ENCODE measurements around the gene BRWD1. TPM values are rescaled to one million over a fixed set of nuclear protein-coding genes. Genes with fewer than 3 reads are reported as not detected.

BRWD1 gene
- polyA plus RNA-seq, 3 donors from 2014 or later: 28.3 to 73.3 (median 34.1) TPM

GRCh38 chr21:39300587-39300986, 12.8 kb downstream of the BRWD1 start:
- peaks cover 21 to 40% (median 28%) of the 10 kb centered on the region in 3 donors for H3K36me3 Mint-ChIP-seq
- H3K9me3 Mint-ChIP-seq: peaks cover 0 to 4% (median 4%) of the 10 kb centered on the region in 6 donors

DNA sequence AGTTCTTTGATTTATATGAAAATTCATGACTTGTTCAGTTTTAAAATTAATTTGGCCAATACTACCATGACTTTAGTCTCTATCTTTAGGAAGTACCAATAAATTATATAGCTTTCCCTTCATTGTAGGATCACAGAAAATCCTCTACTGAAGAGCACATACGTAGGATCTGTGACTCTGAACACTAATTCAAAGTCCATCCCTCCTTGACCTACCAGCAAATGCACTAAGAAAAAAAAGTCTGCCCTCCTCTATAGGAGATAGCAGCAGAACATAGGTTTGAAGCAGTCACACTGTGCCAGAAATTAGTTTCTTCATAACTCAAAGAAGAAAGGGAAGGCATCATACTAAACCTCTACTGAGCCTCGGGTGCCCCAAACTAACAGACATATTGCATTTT, 16.5 kb downstream of the BRWD1 start:
- Mint-ChIP-seq H3K36me3 (peaks cover 27 to 67% (median 38%) of the 10 kb centered on the region in 3 donors), H3K27ac (no peak overlapping the region), H3K4me3 (no peak overlapping the region), H3K9me3 (peaks cover 0 to 4% (median 4%) of the 10 kb centered on the region in 6 donors), H3K4me1 (peaks cover 20 to 73% of the 10 kb centered on the region in 2 donors), H3K27me3 (ENCODE audit: low read depth in 3 of 3) (no peaks in the 10 kb centered on the region)
- no peak for DNase-seq

More at GRCh38 chr21:39300587-39300986, 12.8 kb downstream of the BRWD1 start:
- Mint-ChIP-seq H3K4me3 (no peak overlapping the region), H3K27me3 (ENCODE audit: low read depth in 3 of 3) (peaks cover 0 to 2% (median 0%) of the 10 kb centered on the region in 3 donors), H3K27ac (peak overlapping the region in 2 of 6 donors; percentile 23 to 56), H3K4me1 (peaks cover 24 to 71% of the 10 kb centered on the region in 2 donors)
- DNase-seq: no peak

DNA sequence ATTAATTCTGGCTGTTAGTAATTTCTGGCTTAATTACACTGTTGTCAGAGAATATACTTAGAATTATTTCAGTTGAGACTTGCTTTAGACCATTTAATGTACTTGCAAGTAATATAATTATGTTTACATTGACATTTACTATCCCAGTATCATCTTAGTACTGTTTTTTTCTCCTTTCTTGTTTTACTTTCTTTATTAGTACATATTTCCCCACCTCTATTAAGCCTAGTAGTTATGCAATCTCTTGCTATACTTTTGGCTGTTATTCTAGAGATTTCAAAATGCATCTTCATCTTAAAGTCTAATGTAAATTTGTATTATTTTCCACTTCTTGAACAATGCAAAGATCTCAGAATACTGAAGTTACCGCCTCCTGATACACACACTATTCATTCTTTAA, 24.4 kb downstream of the BRWD1 start:
- no peak for DNase-seq
- peaks cover 6 to 36% of the 10 kb centered on the region in 2 donors for H3K4me1 Mint-ChIP-seq
- H3K27ac Mint-ChIP-seq: peak overlapping the region in 2 of 6 donors; percentile 11 to 29
- H3K36me3 Mint-ChIP-seq: peaks cover 30 to 64% (median 40%) of the 10 kb centered on the region in 3 donors
- H3K9me3 Mint-ChIP-seq: no peaks in the 10 kb centered on the region
- H3K4me3 Mint-ChIP-seq: no peak overlapping the region
- no peaks in the 10 kb centered on the region for H3K27me3 Mint-ChIP-seq (ENCODE audit: low read depth in 3 of 3)

GRCh38 chr21:39282911-39283310, 30.5 kb downstream of the BRWD1 start:
- no peaks in the 10 kb centered on the region for H3K27me3 Mint-ChIP-seq (ENCODE audit: low read depth in 3 of 3)
- no peak for DNase-seq
- H3K36me3 Mint-ChIP-seq: peaks cover 0 to 20% (median 11%) of the 10 kb centered on the region in 3 donors
- no peak overlapping the region for H3K27ac Mint-ChIP-seq
- H3K9me3 Mint-ChIP-seq: no peaks in the 10 kb centered on the region
- H3K4me1 Mint-ChIP-seq: peaks cover 5 to 25% of the 10 kb centered on the region in 2 donors
- H3K4me3 Mint-ChIP-seq: no peak overlapping the region

- H3K4me1 Mint-ChIP-seq: peaks cover 5 to 19% of the 10 kb centered on the region in 2 donors
- peak overlapping the region in 2 of 6 donors; percentile 30 to 49 for H3K27ac Mint-ChIP-seq
- H3K4me3 Mint-ChIP-seq: no peak overlapping the region
- no peaks in the 10 kb centered on the region for H3K9me3 Mint-ChIP-seq
- DNase-seq: no peak
- H3K27me3 Mint-ChIP-seq (ENCODE audit: low read depth in 3 of 3): no peaks in the 10 kb centered on the region
- peaks cover 0 to 11% (median 6%) of the 10 kb centered on the region in 3 donors for H3K36me3 Mint-ChIP-seq
Observed at GRCh38 chr21:39281853-39282252, 31.6 kb downstream of the BRWD1 start.

DNA sequence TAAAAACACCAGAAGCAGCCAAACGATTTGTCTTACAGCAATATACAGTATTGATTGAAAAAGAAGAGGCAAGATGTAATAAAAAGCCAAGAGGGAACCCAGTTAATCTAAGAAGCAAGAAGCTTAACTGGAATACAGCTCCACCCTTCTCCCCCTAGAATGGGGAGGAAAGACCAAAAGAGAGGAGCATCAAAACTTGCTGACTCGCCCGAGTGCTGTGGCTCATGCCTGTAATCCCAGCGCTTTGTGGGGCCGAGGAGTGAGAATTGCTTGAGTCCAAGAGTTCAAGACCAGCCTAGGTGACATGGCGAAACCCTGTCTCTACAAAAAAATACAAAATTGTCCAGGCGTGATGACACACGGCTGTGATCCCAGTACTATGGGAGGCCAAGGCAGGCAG, 32.2 kb downstream of the BRWD1 start:
- Mint-ChIP-seq H3K36me3 (peaks cover under 1 to 11% (median 6%) of the 10 kb centered on the region in 3 donors), H3K27me3 (ENCODE audit: low read depth in 3 of 3) (no peaks in the 10 kb centered on the region), H3K27ac (no peak overlapping the region), H3K4me1 (peaks cover 5 to 19% of the 10 kb centered on the region in 2 donors), H3K4me3 (no peak overlapping the region), H3K9me3 (no peaks in the 10 kb centered on the region)
- DNase-seq: no peak

DNA sequence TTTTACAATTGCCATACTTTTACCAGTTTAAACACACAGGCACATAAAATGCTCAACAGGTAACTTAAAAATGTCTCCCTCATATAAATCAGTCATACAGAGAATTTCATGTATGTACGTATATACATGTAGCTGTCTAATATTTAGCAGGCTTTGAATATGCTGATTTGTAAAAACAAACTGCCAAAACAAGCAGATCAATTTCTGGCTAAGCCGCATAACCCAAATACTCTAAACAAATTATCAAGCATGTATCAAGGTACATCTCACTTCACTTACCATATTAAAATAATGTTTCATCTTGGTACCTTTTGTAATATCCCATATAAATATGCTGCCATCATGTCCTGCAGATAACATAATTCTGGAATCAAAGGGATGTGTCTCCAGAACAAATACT, 43.8 kb downstream of the BRWD1 start:
- no peak for DNase-seq
- Mint-ChIP-seq H3K4me3 (no peak overlapping the region), H3K9me3 (no peaks in the 10 kb centered on the region), H3K27me3 (ENCODE audit: low read depth in 3 of 3) (peaks cover 0 to 1% (median 0%) of the 10 kb centered on the region in 3 donors), H3K4me1 (peaks cover 0 to 8% of the 10 kb centered on the region in 2 donors), H3K27ac (no peak overlapping the region), H3K36me3 (peaks cover 13 to 38% (median 17%) of the 10 kb centered on the region in 3 donors)

DNA sequence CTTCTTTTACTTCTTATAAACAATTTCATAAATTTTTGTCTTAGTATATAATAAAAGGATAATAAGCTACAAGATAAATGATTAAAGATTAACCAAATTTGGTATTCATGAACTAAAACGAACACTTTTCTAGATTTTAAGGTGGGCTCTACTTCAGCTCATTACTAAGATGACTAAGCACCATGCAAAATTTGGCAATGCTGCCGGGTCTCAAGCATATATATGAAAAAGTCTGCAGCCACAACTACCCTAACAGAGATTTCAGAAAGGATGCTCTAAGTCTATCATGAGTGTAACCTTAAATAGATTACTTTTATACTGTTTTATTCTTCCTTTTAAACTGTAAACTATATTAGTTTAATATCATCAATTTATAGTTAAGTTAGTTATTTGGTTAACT, 47.8 kb downstream of the BRWD1 start:
- H3K27me3 Mint-ChIP-seq (ENCODE audit: low read depth in 3 of 3): peaks cover 0 to 2% (median 0%) of the 10 kb centered on the region in 3 donors
- H3K4me1 Mint-ChIP-seq: peaks cover 0 to 13% of the 10 kb centered on the region in 2 donors
- no peak for DNase-seq
- H3K27ac Mint-ChIP-seq: no peak overlapping the region
- H3K36me3 Mint-ChIP-seq: peaks cover 22 to 47% (median 24%) of the 10 kb centered on the region in 3 donors
- H3K9me3 Mint-ChIP-seq: no peaks in the 10 kb centered on the region
- no peak overlapping the region for H3K4me3 Mint-ChIP-seq

DNA sequence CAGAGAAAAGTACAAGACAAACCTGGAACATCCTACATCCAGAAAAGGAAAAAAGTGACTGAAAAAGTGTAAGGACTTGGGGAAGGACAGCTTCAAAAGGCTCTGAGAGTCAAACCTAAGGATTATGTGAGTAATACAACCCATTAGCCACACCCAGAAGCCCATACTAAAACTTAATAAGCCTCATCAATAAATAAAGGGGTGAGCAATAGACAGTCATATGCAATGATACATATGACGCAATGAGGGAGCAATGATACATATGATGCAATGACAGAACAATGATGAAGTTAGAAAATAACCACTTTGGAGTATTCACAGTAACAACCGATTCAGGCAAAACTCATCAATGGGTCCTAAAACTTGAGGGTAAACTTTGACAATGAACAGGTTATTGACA, 50.1 kb downstream of the BRWD1 start:
- no peak for DNase-seq
- no peaks in the 10 kb centered on the region for H3K9me3 Mint-ChIP-seq
- peaks cover 0 to 26% of the 10 kb centered on the region in 2 donors for H3K4me1 Mint-ChIP-seq
- peaks cover 20 to 39% (median 21%) of the 10 kb centered on the region in 3 donors for H3K36me3 Mint-ChIP-seq
- H3K27me3 Mint-ChIP-seq (ENCODE audit: low read depth in 3 of 3): peaks cover 0 to 3% (median 0%) of the 10 kb centered on the region in 3 donors
- H3K27ac Mint-ChIP-seq: no peak overlapping the region
- no peak overlapping the region for H3K4me3 Mint-ChIP-seq

- no peak for DNase-seq
Observed at GRCh38 chr21:39258207-39258606, 55.2 kb downstream of the BRWD1 start.

GRCh38 chr21:39251326-39251725, 62.1 kb downstream of the BRWD1 start:
- H3K4me3 Mint-ChIP-seq: no peak overlapping the region
- peaks cover 0 to 6% of the 10 kb centered on the region in 2 donors for H3K4me1 Mint-ChIP-seq
- peak overlapping the region in 1 of 6 donors; percentile 16 for H3K27ac Mint-ChIP-seq
- no peaks in the 10 kb centered on the region for H3K9me3 Mint-ChIP-seq
- H3K27me3 Mint-ChIP-seq (ENCODE audit: low read depth in 3 of 3): peaks cover 0 to 2% (median 0%) of the 10 kb centered on the region in 3 donors
- no peak for DNase-seq
- peaks cover 4 to 21% (median 9%) of the 10 kb centered on the region in 3 donors for H3K36me3 Mint-ChIP-seq

More at GRCh38 chr21:39258207-39258606, 55.2 kb downstream of the BRWD1 start:
- no peaks in the 10 kb centered on the region for H3K9me3 Mint-ChIP-seq
- H3K27ac Mint-ChIP-seq: no peak overlapping the region
- peaks cover 6 to 21% (median 10%) of the 10 kb centered on the region in 3 donors for H3K36me3 Mint-ChIP-seq
- peaks cover 0 to 35% of the 10 kb centered on the region in 2 donors for H3K4me1 Mint-ChIP-seq
- no peak overlapping the region for H3K4me3 Mint-ChIP-seq
- H3K27me3 Mint-ChIP-seq (ENCODE audit: low read depth in 3 of 3): peaks cover 0 to 4% (median 0%) of the 10 kb centered on the region in 3 donors

DNA sequence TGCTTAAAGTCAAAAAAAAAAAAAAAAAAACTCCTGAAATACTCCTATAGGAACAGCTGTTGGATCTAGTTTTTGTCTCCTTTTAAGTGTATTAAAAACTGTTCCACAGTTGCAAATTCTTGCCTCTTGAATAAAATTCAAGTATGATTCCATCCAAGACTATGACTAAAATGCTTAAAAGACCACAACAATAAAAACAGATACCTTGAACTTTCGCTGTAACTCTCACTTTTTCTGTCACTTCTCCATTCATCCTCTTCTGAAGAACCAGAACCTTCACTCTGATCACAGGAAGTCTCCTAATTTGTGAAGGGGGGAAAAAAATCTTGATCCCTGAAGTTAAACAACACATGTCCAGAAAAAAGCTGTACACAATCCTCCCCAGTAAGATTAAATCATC, 75.2 kb downstream of the BRWD1 start:
- H3K9me3 Mint-ChIP-seq: no peaks in the 10 kb centered on the region
- H3K27ac Mint-ChIP-seq: peak overlapping the region in 3 of 6 donors; percentile 1 to 81 (median 51)
- DNase-seq: no peak
- H3K36me3 Mint-ChIP-seq: peaks cover 15 to 32% (median 29%) of the 10 kb centered on the region in 3 donors
- no peak overlapping the region for H3K4me3 Mint-ChIP-seq
- peaks cover 0 to 2% (median 0%) of the 10 kb centered on the region in 3 donors for H3K27me3 Mint-ChIP-seq (ENCODE audit: low read depth in 3 of 3)
- H3K4me1 Mint-ChIP-seq: peaks cover 3 to 42% of the 10 kb centered on the region in 2 donors

DNA sequence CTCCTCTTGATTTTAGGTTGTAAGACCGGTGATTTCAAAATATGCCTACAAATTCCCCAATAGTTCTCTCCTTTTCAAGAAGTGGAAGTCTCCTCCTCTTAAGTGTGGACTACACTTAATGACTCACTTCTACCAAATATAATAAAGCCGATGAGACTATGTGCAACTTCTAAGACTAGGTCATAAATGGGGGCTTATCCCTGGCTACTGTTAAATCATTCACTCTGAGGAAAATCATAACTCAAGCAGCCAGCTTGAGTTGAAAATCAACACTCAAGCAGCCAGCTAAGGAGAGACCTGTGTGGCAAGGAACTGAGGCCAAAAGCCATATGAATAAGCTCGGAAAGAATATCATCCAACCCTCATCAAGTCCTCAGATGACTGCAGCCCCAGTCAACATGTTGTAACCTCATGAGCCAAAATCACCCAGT, 80.6 kb downstream of the BRWD1 start:
- DNase-seq: no peak
- H3K4me3 Mint-ChIP-seq: no peak overlapping the region
- H3K9me3 Mint-ChIP-seq: no peaks in the 10 kb centered on the region
- peaks cover 15 to 38% (median 29%) of the 10 kb centered on the region in 3 donors for H3K36me3 Mint-ChIP-seq
- H3K27me3 Mint-ChIP-seq (ENCODE audit: low read depth in 3 of 3): peaks cover 0 to 2% (median 0%) of the 10 kb centered on the region in 3 donors
- H3K27ac Mint-ChIP-seq: peak overlapping the region in 1 of 6 donors; percentile 4
- peaks cover 0 to 25% of the 10 kb centered on the region in 2 donors for H3K4me1 Mint-ChIP-seq

DNA sequence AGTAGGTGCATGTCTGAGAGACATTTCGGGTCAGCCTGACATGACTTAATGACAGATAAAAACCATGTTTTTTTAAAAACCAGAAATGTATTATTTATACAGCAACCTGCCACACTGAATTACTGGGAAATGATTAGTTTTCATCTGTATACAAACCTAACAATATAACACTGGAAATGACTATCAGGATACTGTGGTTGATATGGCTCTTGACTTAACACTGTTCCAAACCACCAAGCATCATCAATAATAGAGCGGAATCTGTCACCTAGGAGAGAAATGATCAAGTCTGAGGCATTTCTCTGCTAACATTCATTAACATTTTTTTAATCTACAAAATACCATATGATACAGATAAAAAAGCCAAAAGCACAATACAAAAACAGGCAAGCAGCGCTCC, 88.5 kb downstream of the BRWD1 start:
- Mint-ChIP-seq H3K36me3 (peaks cover 18 to 41% (median 18%) of the 10 kb centered on the region in 3 donors), H3K27me3 (ENCODE audit: low read depth in 3 of 3) (peaks cover 0 to 1% (median 0%) of the 10 kb centered on the region in 3 donors), H3K9me3 (no peaks in the 10 kb centered on the region), H3K4me1 (peaks cover 0 to 13% of the 10 kb centered on the region in 2 donors), H3K4me3 (no peak overlapping the region), H3K27ac (peak overlapping the region in 1 of 6 donors; percentile 62)
- no peak for DNase-seq

Data from immature natural killer cell (primary cell).